ENCODE results near the gene NRIP3.

The NRIP3 gene

DNA sequence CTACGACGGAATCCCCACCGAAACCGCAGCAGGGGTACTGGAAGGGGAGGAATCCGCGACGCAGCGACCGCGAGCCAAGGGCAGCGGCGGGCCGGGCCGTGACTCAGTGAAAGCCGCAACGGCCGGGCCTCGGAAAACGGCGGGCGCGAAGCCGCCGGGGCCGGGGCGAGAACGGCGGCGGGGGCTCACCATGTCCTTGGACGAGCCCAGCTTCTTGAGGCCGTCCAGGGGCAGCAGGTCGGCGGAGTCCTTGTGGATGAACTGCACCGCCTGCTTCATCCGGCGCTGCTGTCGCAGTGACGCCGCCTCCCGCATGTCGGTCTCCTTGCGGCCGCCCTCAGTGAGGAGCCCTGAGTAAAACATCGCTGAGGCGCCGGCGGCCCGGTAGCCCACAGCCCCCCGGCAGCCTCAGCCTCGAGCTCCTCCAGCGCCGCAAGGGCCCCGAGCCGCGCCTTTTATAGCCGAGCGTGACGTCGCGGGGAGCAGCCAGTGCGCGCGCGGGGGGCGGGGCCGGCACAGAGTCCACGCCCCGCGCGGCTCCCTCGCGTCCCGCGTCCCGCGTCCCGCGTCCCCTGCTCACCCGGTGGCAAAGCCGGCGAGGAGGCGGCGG, at the start of gene NRIP3:
Gene NRIP3 (minus strand): TSS at position 429 of the 610 bp plus-strand sequence. CDS start 66 bp downstream, at position 363.
- ATAC-seq (peak; percentile 63), DNase-seq (peak; percentile 69 to 70)
- Mint-ChIP-seq H3K4me1 (peaks cover 27% of the 10 kb centered on the region), H3K4me3 (peak within 1 kb of the TSS; percentile 83), H3K27ac (peak within 1 kb of the TSS; percentile 37 to 83), H3K9me3 (no peaks in the 10 kb centered on the region), H3K27me3 (peaks cover 70% of the 10 kb centered on the region)

DNA sequence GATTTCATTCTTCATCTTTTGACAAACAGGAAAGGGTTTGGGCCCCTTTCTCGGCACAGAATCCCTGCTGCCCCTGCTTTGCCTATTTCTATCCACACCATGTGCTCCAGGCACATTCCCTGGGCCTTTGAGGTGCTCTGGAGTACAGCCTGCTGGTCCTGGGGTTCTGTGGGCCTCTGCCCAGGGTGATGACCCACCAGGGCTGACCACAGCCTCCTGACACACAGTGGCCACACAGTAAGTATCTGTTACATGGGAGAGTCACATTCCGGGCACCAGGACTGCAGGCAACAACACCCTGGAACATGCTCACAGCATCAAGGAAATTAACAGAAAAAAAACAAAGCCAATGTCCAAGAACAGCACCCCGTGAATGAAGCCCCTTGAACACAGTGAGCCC, 48.5 kb upstream of the NRIP3 start:
- no peaks in the 10 kb centered on the region for H3K27me3 Mint-ChIP-seq
- H3K27ac Mint-ChIP-seq: no peak overlapping the region
- H3K4me3 Mint-ChIP-seq: no peak overlapping the region
- no peaks in the 10 kb centered on the region for H3K4me1 Mint-ChIP-seq
- DNase-seq: no peak
- no peak for ATAC-seq
- H3K9me3 Mint-ChIP-seq: no peaks in the 10 kb centered on the region

DNA sequence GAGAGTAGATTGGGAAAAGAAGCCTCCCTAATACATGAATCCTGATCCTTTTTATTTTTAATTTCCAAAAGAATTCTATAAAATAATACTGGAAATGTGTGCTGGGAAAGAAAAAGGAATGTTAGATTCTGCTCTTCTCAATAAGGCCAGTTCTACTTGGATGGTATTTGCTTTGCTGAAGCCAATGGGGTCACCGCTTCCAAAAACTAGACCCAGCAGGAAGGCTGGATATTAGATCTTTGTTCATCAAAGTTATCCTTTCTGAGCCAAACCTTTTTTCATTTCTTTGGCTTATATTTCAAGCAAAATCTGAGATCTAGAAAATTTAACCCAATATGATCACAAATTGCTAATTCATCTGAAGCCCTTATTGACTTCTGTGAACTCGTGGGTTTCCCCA, 46.2 kb upstream of the NRIP3 start:
- no peak for DNase-seq
- ATAC-seq: no peak
- H3K4me3 Mint-ChIP-seq: no peak overlapping the region
- no peak overlapping the region for H3K27ac Mint-ChIP-seq
- no peaks in the 10 kb centered on the region for H3K9me3 Mint-ChIP-seq
- no peaks in the 10 kb centered on the region for H3K4me1 Mint-ChIP-seq
- no peaks in the 10 kb centered on the region for H3K27me3 Mint-ChIP-seq

DNA sequence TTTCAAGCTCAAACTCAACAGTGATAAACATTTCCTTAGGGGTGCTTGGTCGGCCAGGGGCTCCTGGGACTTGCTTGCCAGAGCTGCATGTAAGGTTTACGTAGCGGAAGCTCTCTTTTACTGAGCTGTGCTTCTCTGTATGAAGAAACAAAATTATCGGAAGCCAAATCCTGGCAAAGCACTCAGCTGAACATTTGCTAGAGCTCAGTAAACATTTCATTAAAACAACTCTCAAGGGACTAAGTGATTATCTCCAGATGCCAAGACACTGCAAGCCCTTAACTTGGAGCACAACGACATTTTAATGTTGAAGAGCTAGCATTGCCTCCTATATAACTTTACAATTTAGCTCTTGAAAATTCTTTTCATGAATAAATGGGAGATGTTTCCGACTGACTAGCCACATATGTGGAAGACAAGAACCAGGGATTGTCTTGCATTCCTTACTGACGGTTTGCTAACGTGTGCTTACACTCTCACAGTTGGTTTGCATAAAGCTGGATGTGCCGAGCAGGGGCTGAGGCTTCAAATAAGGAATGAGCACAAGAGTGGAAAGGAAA, 44.2 kb upstream of the NRIP3 start:
- Mint-ChIP-seq H3K4me1 (no peaks in the 10 kb centered on the region), H3K4me3 (no peak overlapping the region), H3K27me3 (no peaks in the 10 kb centered on the region), H3K27ac (peak overlapping the region in 1 of 2 donors; percentile 43), H3K9me3 (no peaks in the 10 kb centered on the region)
- ATAC-seq (no peak), DNase-seq (no peak)

GRCh38 chr11:9046481-9046880, 42.7 kb upstream of the NRIP3 start:
- Mint-ChIP-seq H3K27me3 (no peaks in the 10 kb centered on the region), H3K4me3 (no peak overlapping the region), H3K4me1 (no peaks in the 10 kb centered on the region), H3K27ac (no peak overlapping the region), H3K9me3 (no peaks in the 10 kb centered on the region)
- ATAC-seq: no peak
- DNase-seq: no peak

- ATAC-seq (no peak), DNase-seq (no peak)
- Mint-ChIP-seq H3K4me3 (no peak overlapping the region), H3K27me3 (peaks cover 8% of the 10 kb centered on the region), H3K4me1 (no peaks in the 10 kb centered on the region), H3K9me3 (no peaks in the 10 kb centered on the region), H3K27ac (no peak overlapping the region)
Observed at GRCh38 chr11:9042488-9042887, 38.7 kb upstream of the NRIP3 start.

DNA sequence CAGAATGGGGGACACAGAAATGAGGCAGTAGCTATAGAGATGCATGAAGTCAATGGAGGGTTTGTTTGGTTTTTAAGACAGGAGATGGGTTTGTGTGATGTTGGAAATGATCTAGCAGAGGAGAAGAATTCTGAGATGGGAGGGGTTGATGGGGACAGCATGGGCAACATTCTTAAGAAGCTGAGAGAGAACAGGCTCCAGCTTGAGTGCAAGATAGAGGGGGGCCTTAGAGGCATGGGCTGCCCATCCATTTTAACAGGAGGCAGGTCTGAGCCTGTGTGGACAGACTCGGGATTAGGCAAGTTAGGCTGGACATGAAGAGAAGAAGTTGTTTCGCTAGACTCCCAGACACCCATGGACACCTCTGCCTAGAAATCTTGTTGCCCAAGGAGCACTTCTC, 37.9 kb upstream of the NRIP3 start:
- DNase-seq (no peak), ATAC-seq (no peak)
- no peak overlapping the region for H3K27ac Mint-ChIP-seq
- no peak overlapping the region for H3K4me3 Mint-ChIP-seq
- peaks cover 8% of the 10 kb centered on the region for H3K27me3 Mint-ChIP-seq
- no peaks in the 10 kb centered on the region for H3K4me1 Mint-ChIP-seq
- H3K9me3 Mint-ChIP-seq: no peaks in the 10 kb centered on the region

DNA sequence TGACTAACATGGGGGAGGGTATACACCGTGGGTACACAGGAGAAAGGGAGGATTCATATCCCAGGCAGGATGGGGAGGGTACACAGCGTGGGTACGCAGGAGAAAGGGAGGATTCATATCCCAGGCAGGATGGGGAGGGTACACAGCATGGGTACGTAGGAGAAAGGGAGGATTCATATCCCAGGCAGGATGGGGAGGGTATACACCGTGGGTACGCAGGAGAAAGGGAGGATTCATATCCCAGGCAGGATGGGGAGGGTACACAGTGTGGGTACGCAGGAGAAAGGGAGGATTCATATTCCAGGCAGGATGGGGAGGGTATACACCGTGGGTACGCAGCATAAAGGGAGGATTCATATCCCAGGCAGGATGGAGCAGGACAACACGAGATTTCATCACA, 36.6 kb upstream of the NRIP3 start:
- no peak for ATAC-seq
- no peak for DNase-seq
- Mint-ChIP-seq H3K27me3 (peaks cover 8% of the 10 kb centered on the region), H3K4me3 (no peak overlapping the region), H3K27ac (no peak overlapping the region), H3K4me1 (no peaks in the 10 kb centered on the region), H3K9me3 (no peaks in the 10 kb centered on the region)

- Mint-ChIP-seq H3K4me3 (no peak overlapping the region), H3K27me3 (peaks cover 8% of the 10 kb centered on the region), H3K9me3 (no peaks in the 10 kb centered on the region), H3K27ac (no peak overlapping the region), H3K4me1 (no peaks in the 10 kb centered on the region)
- DNase-seq (no peak), ATAC-seq (no peak)
Observed at GRCh38 chr11:9039863-9040262, 36.1 kb upstream of the NRIP3 start.

GRCh38 chr11:9039198-9039597, 35.4 kb upstream of the NRIP3 start:
- peaks cover 8% of the 10 kb centered on the region for H3K27me3 Mint-ChIP-seq
- DNase-seq: no peak

DNA sequence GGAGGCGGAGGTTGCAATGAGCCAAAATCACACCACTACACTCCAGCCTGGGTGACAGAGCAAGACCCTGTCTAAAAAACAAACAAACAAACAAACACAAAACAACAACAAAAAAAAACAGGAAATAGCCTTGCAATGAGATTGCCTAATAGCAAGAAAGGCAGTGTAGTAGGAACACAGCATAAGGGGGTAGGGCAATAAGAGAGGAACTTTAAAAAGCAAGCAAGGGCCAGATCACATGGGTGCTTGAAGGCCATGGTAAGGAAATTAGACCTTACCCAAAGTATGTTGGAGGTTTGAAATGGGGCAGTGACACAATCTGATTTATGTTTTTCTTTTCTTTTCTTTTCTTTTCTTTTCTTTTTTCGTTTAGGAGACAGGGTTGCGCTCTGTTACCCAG, 34.7 kb upstream of the NRIP3 start:
- Mint-ChIP-seq H3K4me1 (no peaks in the 10 kb centered on the region), H3K27ac (no peak overlapping the region), H3K4me3 (no peak overlapping the region), H3K27me3 (peaks cover 8% of the 10 kb centered on the region), H3K9me3 (no peaks in the 10 kb centered on the region)
- no peak for DNase-seq
- ATAC-seq: no peak

More at GRCh38 chr11:9039198-9039597, 35.4 kb upstream of the NRIP3 start:
- Mint-ChIP-seq H3K4me3 (no peak overlapping the region), H3K4me1 (no peaks in the 10 kb centered on the region), H3K9me3 (no peaks in the 10 kb centered on the region), H3K27ac (peak overlapping the region in 1 of 2 donors; percentile 46)
- ATAC-seq: no peak

DNA sequence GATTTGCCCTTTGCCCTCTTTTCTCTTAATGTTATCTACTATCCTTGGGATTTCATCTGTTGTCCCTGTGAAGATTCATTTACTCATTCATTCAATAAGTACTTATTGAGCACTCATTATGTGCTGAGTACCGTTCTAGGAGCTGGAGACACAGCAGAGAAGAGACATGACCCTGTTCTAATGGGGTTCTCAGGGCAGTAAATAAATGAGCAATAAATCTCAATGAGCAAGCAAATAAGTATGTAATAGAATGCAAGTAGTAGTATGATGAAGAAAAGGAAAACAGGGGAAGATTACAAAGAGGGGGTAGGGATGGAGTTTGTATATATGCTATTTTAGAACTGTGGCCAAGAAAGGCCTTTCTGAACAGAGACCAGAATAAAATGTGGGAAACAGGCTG, 34.2 kb upstream of the NRIP3 start:
- no peaks in the 10 kb centered on the region for H3K4me1 Mint-ChIP-seq
- peak overlapping the region in 1 of 2 donors; percentile 4 for H3K27ac Mint-ChIP-seq
- H3K27me3 Mint-ChIP-seq: peaks cover 8% of the 10 kb centered on the region
- H3K4me3 Mint-ChIP-seq: no peak overlapping the region
- no peaks in the 10 kb centered on the region for H3K9me3 Mint-ChIP-seq
- ATAC-seq: no peak
- no peak for DNase-seq

DNA sequence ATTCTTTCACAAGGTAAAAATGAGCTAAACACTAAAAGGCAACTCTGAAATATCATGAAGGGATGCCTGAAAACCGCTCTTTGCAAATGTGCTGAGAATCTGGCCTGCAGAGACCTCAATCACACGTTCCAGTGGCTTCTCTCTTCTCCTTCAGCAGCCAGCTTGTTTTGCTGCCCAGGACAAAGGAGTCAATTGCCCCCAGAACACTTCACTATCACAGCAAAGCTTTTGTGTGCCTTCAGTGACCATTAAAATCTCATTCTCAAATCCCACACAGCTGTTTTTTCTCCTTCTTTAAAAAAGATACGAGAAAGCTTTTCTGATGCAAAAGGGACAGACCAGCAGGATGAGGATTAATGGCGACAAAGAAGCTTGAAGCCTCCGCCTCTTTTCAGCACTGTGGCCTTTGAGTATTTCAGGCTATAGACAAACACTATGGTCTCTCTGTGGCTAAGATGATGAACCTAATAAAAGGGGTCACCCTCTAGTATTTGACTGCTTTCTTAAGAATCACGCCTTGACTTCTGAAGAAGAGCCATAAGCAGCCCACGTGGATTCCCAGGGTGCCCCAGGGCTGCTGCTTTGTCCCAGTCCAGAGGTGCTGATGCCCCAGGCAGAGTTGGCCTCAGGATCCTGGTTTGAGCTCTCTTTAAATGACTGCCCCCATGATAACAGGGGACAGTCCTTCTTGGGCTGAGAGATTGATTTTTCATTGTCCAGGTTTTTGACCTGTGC, 33.4 kb upstream of the NRIP3 start:
- peaks cover 8% of the 10 kb centered on the region for H3K27me3 Mint-ChIP-seq
- no peak overlapping the region for H3K4me3 Mint-ChIP-seq
- ATAC-seq (no peak), DNase-seq (no peak)
- H3K9me3 Mint-ChIP-seq: no peaks in the 10 kb centered on the region
- no peak overlapping the region for H3K27ac Mint-ChIP-seq
- H3K4me1 Mint-ChIP-seq: no peaks in the 10 kb centered on the region

- Mint-ChIP-seq H3K9me3 (no peaks in the 10 kb centered on the region), H3K27me3 (no peaks in the 10 kb centered on the region), H3K4me3 (no peak overlapping the region), H3K4me1 (no peaks in the 10 kb centered on the region), H3K27ac (no peak overlapping the region)
- ATAC-seq (no peak), DNase-seq (no peak)
Observed at GRCh38 chr11:9030601-9031000, 26.8 kb upstream of the NRIP3 start.

- Mint-ChIP-seq H3K4me3 (no peak overlapping the region), H3K9me3 (no peaks in the 10 kb centered on the region), H3K4me1 (no peaks in the 10 kb centered on the region), H3K27me3 (no peaks in the 10 kb centered on the region), H3K27ac (peak overlapping the region in 1 of 2 donors; percentile 0)
- ATAC-seq (no peak), DNase-seq (no peak)
Observed at GRCh38 chr11:9029422-9029821, 25.6 kb upstream of the NRIP3 start.

DNA sequence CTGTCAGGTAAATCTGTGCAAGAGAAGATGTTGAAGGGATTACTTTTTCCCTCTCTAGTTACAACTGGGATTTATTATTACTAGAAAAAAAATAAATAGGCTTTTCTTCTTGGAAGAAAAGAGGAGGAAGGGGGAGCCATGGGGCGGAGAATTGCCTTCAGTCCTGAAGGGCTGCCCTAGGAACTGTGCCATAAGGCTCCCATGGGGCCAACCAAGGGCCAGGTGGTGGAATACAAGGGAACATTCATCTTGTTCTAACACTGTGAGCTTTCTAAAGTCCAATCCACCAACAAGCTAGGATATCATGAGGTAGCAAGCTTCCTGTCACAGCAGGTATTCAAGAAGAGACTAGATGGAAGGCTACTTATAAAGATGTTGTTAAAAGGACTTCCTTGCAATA, 24.8 kb upstream of the NRIP3 start:
- Mint-ChIP-seq H3K9me3 (no peaks in the 10 kb centered on the region), H3K27me3 (no peaks in the 10 kb centered on the region), H3K27ac (no peak overlapping the region), H3K4me1 (no peaks in the 10 kb centered on the region), H3K4me3 (no peak overlapping the region)
- DNase-seq (no peak), ATAC-seq (no peak)

All from stimulated activated naive CD8-positive, alpha-beta T cell treated with anti-CD3 and anti-CD28 coated beads, Interleukin-15, amount 100 ng/mL, for 72 hours (primary cell).